AG04449 (cell line): ENCODE results near the gene RBM45.

Experiments used
- CTCF ChIA-PET: fragments of 350-600 bp; formaldehyde crosslinking; extraction: SDS; loops from one replicate; lab custom pipeline; 2021; ENCODE audit warnings: antibody characterized with exemption; lab: Yijun Ruan, JAX
- POLR2A ChIA-PET: fragments of 400-600, 350-600 bp; formaldehyde crosslinking; extraction: SDS; loops from one replicate; lab custom pipeline; 2020; ENCODE audit warnings: antibody characterized with exemption, inconsistent platforms; lab: Yijun Ruan, JAX
- DNase-seq: peaks from one replicate; pipeline ENCODE4 v3.0.0-alpha.2; 2010; ENCODE audit warnings: low read depth, low spot score
- H3K4me3 ChIP-seq: 2 replicates; pipeline ENCODE4 v1.5.1; 2011; ENCODE audit warnings: low read depth, mild to moderate bottlenecking, control low read depth, low read length
- CTCF ChIP-seq: IDR thresholded peaks from one replicate; pipeline ENCODE4 v1.5.1; 2011; ENCODE audit warnings: mild to moderate bottlenecking, moderate library complexity, low read length, control low read depth, inconsistent platforms; ENCODE audit not compliant: insufficient read depth; ENCODE audit errors: missing control alignments

RBM45 gene

GRCh38 chr2:178125125-178125524 is 12.9 kb downstream of the RBM45 start:
- ChIA-PET POLR2A (no interaction called here), CTCF (interaction anchor here (0.9 to 4.1 kb wide), 6 partner anchors 8 to 294 kb away, joined by 4 to 63 read pairs (median 14); partner anchors contain the start of gene RBM45)
- DNase-seq = no peak
- H3K4me3 ChIP-seq = no peak overlapping the region
- no peak for TF ChIP-seq CTCF

- DNase-seq = no peak
- no peak for TF ChIP-seq CTCF
- ChIA-PET CTCF (interaction anchor here (0.9 to 4.1 kb wide), 6 partner anchors 8 to 293 kb away, joined by 4 to 63 read pairs (median 14); partner anchors contain the start of gene RBM45), POLR2A (no interaction called here)
- no peak overlapping the region for H3K4me3 ChIP-seq
These were observed 13.6 kb downstream of the RBM45 start for GRCh38 chr2:178125862-178126261.

- DNase-seq = no peak
- ChIA-PET POLR2A (no interaction called here), CTCF (interaction anchor here (0.7 to 11.5 kb wide), 13 partner anchors 8 to 288 kb away, joined by 3 to 231 read pairs (median 3); partner anchors contain the start of gene RBM45)
- no peak overlapping the region for H3K4me3 ChIP-seq
- no peak for TF ChIP-seq CTCF
These were observed 16.8 kb downstream of the RBM45 start for GRCh38 chr2:178128836-178129630.

GRCh38 chr2:178136321-178137025 is 24.2 kb downstream of the RBM45 start:
- POLR2A ChIA-PET = no interaction called here
- no peak for TF ChIP-seq CTCF
- DNase-seq = no peak
- H3K4me3 ChIP-seq = no peak overlapping the region
- CTCF ChIA-PET = interaction anchor here (1.0 to 11.5 kb wide), 6 partner anchors 7 to 280 kb away, joined by 3 to 231 read pairs (median 6); partner anchors contain the start of gene RBM45

- no peak for TF ChIP-seq CTCF
- H3K4me3 ChIP-seq = no peak overlapping the region
- ChIA-PET CTCF (interaction anchor here (0.9 to 2.9 kb wide), 6 partner anchors 9 to 277 kb away, joined by 3 to 17 read pairs (median 5); partner anchors contain the start of gene RBM45), POLR2A (no interaction called here)
- DNase-seq = no peak
These were observed 30.2 kb downstream of the RBM45 start for GRCh38 chr2:178142274-178143065.
